Embryonic facial prominence (tissue), 1 donor: ENCODE measurements around the gene HIP1.
"Not testable (repeated sequence)": the region's sequence is repeated elsewhere in the genome, so short reads cannot be mapped to it uniquely, and the experiment has no call there.

ENCODE experiments used
- DNase-seq: peaks from one replicate; pipeline ENCODE4 v3.0.0-alpha.2; 2016; ENCODE audit errors: extremely low spot score

Gene HIP1

DNA sequence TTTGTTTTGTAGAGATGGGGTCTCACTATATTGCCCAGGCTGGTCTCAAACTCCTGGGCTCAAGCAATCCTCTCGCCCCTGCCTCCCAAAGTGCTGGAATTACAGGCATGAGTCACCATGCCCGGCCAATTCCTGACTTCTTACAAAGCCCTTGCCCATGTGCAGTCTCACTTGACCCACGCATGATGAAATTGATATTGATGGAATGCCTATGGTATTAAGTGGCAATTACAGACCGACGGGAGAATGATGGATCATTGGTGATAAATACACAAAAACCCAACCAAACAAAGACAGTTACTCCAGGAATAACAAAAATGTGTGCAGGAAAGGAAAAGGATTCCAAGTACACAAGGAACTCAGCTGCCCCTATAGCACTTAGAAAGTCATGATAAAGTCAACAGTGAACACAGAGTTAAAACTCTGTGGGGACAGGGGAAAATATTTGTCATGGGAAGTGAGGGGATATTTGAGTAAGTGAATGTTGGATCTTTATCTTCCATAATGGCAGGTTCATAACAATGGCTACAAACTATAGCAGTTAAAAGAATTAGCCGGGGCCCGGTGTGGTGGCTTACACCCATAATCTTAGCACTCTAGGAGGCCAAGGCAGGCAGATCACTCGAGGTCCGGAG lies 21.6 kb downstream of the HIP1 start:
- no peak for DNase-seq

DNA sequence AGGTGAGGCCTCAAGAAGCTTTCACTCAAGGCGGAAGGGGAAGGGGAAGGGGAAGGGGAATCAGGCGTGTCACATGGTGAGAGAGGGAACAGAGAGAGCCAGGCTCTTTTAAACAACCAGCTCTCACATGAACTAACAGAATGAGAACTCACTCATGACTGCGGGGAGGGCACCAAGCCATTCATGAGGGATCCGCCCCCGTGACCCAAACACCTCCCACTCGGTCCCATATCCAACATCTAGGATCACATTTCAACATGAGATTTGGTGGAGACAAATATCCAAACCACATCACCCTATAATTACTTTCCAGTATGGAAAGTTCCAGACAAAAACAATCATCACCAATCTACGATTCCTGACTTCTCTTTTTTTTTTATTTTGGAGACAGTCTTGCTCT lies 22.9 kb downstream of the HIP1 start:
- no peak for DNase-seq

DNA sequence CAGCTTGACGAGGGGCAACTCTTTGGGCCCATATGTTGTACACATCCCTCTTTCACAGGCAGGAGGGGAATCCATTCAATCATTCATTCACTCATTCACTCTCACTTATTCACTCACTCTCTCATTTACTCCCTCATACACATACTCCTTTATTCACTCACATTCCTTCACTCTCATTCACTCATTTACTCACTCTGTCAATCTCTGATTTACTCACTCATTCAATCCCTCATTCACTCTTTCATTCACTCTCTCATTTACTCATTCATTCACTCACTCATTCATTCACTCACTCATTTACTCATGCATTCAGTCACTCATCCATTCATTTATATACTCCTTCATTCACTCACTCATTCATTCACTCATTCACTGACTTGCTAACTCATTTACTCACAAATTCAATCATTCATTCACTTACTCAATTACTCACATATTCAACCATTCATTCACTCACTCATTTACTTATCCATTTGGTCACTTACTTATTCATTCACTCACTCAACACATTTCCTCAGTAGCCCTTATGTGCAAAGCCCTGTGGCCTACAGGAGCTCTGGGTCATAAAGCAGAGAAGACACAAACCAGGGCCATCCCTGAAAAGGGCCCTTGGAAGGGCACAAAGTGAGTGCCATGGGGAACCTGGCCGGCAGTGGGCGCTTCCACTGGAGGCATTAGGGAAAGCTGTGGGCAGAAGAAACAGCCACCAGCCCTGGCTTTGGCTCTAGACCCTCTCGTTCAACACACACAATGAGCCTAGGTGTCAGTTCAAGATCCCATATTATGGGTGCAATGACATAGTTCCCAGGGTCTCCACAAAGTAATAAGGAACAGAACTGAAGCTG lies 26.0 kb downstream of the HIP1 start:
- no peak for DNase-seq

DNA sequence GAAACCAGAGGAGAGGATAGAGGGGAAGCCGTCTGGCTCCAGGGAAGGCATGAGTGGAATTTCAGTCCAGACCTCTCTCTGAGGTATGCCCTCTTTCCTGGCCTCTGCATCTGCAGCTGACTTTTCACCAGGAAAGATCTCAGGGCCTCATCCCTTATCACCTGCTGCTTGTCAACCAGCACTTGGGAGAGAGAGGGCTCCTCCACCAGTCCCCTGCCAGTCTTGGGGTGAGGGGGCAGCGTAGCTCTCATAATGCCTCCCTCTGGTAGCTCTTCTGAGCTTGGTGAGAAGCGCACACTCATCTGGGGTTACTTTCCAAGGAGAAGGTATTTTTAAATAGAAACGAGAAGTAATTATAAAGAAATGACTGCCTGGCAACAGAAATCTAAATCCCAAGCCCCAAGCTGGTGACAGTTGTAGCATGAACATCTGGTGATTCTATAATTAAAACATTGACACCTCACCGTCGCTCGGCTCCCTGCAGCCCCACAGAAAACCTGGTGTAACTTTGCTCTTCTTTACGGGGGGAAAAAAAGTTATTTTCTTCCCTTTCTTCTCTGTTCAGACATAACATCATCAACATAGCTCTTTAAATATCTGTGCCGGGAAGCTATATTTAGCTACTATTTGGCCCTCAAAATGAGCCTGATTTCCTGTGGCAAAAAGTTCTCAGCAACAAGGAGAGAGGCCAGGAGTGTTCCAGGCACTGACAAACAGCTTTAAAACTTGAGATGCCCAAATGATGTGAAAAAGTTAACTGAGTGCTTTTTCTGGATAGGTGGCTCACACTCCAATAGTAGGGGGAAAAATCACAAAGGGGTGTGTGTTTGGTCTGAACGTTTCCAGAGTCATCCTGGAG lies 26.9 kb downstream of the HIP1 start:
- DNase-seq: peak; percentile 28

DNA sequence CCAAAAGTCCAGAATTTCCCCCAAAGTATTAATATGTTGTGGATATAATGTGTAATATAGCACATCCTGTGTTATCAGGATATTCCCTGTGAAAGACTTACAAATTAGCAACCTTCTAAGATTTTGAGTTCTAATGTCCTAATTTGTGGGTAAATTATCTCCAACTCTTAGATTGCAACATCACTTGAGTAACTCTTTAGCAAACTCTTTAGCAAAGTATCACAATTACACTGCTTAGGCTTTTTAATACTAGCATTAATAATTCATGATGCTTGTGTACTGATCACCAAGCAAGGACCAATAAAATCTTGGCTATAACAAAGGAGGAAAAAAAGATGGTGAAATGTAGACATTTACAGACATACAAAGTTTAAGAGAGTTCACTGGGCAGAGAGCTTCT lies 27.7 kb downstream of the HIP1 start:
- no peak for DNase-seq

DNA sequence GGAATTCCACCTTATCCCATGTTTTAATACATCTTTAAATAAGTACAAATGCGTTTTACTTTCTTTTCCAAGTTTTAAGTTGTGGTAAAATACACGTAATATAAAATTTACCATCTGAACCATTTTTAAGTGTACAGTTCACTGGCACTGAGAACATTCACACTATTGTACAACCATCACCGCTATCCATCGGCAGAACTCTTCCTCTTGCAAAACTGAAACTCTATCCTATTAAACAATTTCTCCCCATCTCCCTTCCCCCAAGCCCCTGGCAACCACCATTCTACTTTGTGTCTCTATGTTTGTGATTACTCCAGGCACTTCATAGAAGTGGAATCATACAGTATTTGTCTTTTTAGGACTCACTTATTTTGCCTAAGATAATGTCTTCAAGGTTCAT lies 33.8 kb downstream of the HIP1 start:
- no peak for DNase-seq

DNA sequence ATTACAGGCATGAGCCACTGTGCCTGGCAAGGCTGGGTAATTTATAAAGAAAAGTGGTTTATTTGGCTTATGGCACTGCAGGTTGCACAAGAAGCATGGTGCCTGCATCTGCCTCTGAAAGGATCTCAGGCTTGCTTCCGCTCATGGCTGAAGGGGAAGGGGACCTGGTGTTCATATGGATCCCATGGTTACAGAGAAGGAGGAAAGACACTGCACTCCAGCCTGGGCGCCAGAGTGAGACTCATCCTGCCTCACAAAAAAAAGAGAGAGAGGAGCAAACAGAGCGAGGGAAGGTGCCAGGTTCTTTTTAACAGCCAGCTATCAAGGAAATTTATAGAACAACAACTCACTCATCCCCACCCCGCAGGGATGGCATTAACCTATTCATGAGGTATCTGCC lies 36.2 kb downstream of the HIP1 start:
- no peak for DNase-seq

DNA sequence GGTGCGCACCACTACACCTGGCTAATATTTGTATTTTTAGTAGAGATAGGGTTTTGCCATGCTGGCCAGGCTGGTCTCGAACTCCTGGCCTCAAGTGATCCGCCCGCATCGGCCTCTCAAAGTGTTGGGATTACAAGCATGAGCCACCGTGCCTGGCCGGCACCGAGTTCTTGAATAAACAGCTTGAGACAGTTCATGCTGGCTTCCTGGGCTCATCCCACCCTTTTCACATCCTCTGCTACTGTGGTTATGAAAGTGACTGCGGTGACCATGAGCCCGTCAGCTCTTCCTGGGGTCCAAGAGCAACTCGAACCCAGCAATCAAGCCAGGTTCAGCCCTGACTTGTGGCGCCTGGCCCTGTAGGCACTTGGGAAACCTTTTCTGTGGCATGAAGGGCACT lies 38.7 kb downstream of the HIP1 start:
- no peak for DNase-seq

DNA sequence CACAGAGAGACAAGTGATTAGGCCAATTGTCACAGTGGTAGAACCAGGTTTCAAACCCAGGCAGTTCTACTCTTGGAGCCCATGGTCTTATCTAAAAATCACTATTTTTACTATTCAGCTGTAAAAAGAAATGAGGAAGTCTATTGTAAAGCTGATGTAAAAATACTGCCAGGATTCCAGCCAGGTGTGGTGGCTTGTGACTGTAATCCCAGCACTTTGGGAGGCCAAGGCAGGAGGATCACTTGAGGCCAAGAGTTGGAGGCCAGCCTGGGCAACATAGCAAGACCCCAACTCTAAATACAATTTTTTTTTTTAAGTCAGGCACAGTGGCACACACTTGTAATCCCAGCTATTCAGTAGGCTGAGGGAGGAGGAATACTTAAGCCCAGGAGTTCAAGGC lies 40.4 kb downstream of the HIP1 start:
- no peak for DNase-seq

DNA sequence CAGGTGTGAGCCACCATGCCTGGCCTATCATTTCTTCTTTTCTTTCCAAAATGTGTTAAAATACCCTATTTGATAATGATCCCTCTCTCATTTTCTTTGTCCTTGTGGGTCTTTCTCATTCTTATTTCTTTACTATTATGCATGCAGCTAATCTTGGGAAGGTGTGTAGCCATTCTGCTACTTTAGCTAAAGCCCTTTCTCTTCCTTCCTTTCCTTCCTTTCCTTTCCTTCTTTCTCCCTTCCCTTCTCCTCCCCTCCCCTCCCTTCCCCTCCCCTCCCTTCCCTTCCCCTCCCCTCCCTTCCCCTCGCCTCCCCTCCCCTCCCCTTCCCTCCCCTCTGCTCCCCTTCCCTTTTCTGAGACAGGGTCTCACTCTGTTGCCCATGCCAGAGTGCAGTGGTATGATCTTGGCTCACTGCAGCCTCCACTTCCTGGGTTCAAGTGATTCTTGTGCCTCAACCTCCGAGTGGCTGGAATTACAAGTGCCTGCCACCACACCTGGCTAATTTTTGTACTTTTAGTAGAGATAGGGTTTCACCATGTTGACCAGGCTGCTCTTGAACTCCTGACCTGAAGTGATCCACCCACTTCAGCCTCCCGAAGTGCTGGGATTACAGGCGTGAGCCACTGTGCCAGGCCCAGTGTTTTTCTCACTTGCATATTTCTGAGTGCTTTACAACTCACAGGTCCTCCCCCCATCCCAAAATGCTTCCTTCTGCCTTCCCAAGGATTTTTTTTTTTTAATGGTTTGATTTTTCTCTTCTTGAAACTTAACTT lies 42.3 kb downstream of the HIP1 start:
- DNase-seq: no peak

DNA sequence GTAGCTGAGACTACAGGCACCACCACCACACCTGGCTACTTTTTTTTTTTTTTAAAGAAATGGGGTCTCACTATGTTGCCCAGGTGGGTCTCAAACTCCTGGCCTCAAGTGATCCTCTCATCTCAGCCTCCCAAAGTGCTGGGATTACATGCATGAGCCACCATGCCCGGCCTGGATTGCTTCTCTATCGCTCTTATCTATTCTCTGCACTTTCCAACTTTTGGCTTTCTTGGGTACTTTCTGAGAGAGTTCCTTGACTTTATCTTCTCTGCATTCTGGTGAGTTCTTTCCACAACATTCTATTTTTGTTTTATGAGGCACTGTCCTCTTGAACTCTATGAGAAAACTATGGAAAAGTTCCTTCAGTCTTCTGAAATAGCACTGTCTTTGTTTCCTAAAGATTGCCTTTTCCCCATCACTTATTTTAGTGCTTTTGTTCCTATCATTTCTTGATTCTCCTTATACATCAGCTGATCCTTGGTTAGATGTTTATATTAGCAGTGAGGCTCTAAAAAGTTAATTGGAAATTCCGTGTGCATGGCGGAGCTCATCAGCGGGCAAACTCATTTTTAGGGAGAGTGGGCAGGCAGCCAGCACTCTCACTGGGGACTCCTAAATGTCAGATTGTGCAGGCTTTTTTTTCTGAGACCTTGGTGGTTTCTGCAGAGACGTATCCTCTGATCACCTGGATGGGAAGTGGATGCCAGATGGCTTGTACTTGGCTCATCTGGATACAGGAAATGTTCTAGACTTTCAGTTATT lies 43.9 kb downstream of the HIP1 start:
- DNase-seq: no peak

DNA sequence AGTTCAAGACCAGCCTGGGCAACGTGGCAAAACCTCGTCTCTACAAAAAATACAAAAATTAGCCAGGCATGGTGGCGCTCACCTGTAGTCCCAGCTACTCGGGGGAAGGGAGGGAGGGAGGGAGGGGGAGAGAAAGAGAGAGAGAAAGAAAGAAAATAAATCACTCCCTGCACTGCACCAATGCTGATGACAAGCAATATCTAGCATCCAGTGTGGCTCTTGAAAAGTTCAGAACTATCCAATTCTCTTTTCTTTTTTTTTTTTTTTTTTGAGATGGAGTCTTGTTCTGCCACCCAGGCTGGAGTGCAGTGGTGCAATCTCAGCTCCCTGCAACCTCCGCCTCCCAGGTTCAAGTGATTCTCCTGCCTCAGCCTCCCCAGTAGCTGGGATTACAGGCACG lies 45.1 kb downstream of the HIP1 start:
- not testable (repeated sequence) for DNase-seq

DNA sequence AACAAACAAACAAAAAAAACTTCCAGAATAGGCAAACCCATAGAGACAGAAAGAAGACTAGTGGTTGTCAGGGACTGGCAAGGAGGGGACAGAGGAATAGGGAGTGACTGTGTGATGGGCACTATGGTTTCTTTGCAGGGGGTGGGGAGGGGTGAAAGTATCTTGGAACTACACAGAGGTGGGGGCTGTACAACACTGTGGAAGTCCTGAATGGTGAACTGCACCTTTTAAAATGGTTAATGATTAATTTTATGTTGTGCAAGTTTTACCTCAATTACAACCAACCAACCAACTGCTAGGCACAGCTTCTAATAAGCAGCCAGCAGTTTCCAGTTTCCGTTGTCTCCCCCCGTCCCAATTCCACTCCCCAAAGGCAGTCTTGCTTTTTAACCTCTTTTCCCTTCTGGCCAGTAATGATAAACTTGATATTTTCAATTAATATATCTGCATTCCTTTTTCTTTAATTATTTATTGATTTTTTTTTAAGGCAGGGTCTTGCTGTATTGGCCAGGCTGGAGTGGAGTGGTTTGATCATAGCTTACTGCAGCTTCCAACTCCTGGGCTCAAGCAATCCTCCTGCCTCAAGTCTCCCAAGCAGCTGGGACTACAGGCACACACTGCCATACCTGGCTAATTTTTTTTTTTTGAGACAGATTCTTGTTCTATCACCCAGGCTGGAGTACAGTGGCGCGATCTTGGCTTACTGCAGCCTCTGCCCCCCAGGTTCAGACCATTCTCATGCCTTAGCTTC lies 46.8 kb downstream of the HIP1 start:
- DNase-seq: no peak

DNA sequence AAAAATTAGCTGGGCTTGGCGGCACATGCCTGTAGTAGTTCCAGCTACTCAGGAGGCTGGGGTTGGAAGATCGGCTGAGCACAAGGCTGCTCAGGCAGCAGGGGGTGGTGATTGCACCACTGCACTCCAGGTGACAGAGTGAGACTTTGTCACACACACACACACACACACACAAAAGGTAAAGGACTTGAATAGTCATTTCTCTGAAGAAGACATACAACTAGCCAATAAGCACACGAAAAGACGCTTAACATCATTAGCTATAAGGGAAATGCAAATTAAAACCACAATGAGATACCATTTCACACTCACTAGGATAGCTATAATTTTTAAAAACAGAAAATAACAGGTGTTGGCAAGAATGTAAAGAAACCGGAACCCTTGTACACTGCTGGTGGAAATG lies 48.6 kb downstream of the HIP1 start:
- no peak for DNase-seq

DNA sequence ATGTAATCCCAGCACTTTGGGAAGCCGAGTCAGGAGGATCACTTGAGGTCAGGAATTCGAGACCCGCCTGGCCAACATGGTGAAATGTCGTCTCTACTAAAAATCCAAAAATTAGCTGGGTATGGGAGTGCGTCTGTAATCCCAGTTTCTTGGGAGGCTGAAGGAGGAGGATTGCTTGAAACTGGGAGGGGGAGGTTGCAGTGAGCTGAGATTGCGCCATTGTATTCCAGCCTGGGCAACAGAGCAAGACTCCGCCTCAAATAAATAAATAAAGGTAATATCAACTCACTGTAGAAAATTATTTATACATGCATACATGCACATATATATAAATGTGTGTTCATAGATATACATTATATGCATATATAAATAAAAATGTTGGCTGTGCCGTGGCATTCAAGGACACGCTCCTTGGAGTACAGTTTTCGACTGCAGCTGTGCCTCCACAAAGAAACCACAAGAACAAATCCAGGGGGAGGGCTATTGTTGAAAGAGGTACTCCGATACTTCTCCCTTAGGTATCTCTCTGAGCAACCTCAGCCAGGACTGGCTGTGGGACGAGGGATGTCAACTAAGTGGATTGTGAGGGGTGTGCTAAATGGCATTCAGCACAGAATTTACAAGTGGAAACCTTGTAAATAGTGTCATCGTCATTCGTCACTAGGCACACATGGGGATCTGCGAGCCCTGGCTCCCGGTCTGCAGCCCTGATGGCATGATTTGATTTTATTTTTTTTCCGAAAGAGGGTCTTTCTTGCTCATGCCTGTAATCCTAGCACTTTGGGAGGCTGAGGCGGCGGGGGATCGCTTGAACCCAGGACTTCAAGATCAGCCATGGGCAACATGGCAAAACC lies 49.3 kb downstream of the HIP1 start:
- no peak for DNase-seq

DNA sequence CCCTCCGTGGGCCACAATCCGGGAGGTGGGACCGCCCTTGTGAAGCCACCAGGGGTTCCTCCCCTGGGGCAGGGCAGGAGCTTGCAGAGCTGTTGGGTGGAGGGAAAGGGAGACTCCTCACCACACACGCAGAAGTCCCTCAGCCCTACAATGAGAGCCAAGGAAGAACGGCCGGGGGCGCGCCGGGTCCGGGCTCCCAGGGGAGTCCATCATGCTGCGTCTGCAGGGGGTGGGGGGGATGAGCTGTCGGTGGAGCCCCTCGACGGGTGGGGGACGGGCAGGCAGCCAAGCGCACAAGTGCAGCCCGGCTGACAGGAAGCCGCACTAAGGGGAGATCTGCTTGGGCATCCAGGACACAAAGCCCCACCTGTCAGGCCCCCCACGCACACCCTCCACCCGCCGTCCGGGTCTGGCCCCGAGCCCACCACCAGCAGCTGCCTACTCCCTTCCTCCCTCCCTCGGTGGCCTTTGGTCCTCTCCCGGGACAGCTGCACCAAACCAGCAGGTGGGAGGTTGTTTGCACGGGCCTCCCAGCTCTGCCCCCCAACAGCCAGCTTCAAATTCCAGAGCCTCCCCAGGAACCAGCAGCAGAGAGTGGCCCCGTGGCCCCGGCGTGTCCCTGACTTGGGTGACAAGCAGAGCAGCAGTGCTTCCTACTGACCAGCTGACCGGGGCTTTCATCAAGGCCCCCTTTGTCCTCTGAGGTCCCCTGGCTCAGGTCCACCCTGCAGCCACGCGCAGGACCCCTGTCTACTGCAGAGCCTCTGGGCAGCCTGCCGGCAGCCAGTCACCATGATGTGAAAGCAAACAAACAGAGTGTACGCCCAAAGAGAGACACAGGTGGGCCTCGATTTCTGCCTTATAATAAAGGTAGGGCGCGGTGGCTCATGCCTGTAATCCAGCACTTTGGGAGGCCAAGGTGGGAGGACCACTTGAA lies 50.3 kb downstream of the HIP1 start:
- DNase-seq: no peak

DNA sequence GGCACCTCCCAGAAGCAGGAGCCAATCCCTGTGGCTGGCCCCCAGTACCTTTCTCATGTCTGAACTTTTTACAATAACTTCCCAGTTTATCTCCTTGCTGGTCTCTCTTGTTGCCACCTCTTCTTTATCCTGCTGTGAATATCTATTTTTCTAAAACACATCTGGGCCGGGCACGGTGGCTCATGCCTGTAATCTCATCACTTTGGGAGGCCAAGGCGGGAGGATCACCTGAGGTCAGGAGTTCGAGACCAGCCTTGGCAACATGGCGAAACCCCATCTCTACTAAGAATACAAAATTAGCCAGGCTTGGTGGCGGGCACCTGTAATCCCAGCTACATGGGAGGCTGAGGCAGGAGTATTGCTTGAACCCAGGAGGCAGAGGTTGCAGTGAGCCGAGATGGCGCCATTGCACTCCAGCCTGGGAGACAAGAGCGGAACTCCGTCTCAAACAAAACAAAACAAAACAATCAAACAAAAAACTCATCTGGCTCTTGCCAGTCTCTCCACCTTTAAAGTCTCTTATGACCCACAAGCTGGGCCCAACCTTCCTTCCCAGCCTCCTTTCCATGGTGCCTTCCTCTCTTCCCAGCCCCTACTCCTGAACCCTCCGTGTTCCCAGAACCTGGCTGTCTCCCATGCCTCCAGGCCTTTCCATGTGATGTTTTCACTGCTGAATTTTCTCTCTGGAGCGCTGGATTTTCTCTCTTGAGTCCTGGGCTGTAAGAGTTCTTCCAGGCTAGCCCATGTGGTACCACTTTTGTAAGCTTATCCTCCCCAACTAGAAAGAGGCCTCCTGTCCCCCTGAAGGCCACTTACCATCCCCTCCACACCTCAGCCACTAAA lies 51.3 kb downstream of the HIP1 start:
- DNase-seq: no peak
